Prostate gland (tissue), 2 donors: Measurements from ENCODE around the gene COL4A1. TPM values are rescaled to one million over a fixed set of nuclear protein-coding genes. Genes with fewer than 3 reads are reported as not detected.

Source experiments
- DNase-seq: peaks from one replicate; pipeline ENCODE4 v3.0.0-alpha.2; 2019; ENCODE audit warnings: low spot score
- H3K27ac ChIP-seq, 2 donors: fragments of 200-600 bp; sonication (generic); 2 replicates each; pipeline ENCODE4 v1.5.1; 2017 to 2019
- H3K27me3 ChIP-seq: fragments of 200-600 bp; sonication (generic); replicated peaks from 2 replicates; pipeline ENCODE4 v1.5.1; 2019; ENCODE audit not compliant: insufficient read depth
- H3K36me3 ChIP-seq, 2 donors: fragments of 200-600 bp; sonication (generic); 1 replicate in 1 of 2; 2 replicates in 1 of 2; pipeline versions ENCODE4 v1.5.1 to v1.8.1; 2017 to 2019
- H3K4me1 ChIP-seq: fragments of 200-600 bp; sonication (generic); replicated peaks from 2 replicates; pipeline ENCODE4 v1.5.1; 2019
- H3K4me3 ChIP-seq, 2 donors: fragments of 200-600 bp; sonication (generic); 2 replicates each; pipeline ENCODE4 v1.5.1; 2017 to 2019
- H3K9me3 ChIP-seq: fragments of 200-600 bp; sonication (generic); 2 replicates; pipeline ENCODE4 v1.5.1; 2017
- POLR2A ChIP-seq: fragments of 450-650 bp; IDR thresholded peaks from one replicate; pipeline ENCODE4 v1.6.1; 2016; ENCODE audit warnings: antibody characterized with exemption, mild to moderate bottlenecking
- POLR2AphosphoS5 ChIP-seq: sonication (generic); formaldehyde crosslinking; IDR thresholded peaks from one replicate; pipeline ENCODE4 v1.6.1; 2017; ENCODE audit warnings: antibody characterized with exemption
- WGBS: methylation state at CpG from one replicate; pipeline ENCODE4 v1.1.5; 2018; 5-methylcytosine and 5-hydroxymethylcytosine counted together
- intact Hi-C: fragments of 100-400 bp; cut with DNase I; formaldehyde crosslinking; loops from one replicate; pipeline ENCODE4 v1.14.2; 2022
- total RNA-seq, 2 donors: library from RNA; depleted of rRNA; stranded (reverse); fragments of >200 nt; gene quantifications; one replicate each; pipeline ENCODE4 v1.1.0, GENCODE V29; 2016
- TF ChIP-seq, protein P1 (sequence below), 4 experiments: fragments of 200-600 bp in 2 of 4; fragments of 450-650 bp in 2 of 4; sonication (generic) in 2 of 4; IDR thresholded peaks; 1 replicate in 3 of 4; 2 replicates in 1 of 4; pipeline ENCODE4 v1.5.1; 2016 to 2019; ENCODE audit warnings: antibody characterized with exemption in 4 of 4, mild to moderate bottlenecking in 2 of 4, moderate library complexity in 2 of 4

The COL4A1 gene
- total RNA-seq, 2 donors from 2014 or later = 37.3 to 132 TPM

DNA sequence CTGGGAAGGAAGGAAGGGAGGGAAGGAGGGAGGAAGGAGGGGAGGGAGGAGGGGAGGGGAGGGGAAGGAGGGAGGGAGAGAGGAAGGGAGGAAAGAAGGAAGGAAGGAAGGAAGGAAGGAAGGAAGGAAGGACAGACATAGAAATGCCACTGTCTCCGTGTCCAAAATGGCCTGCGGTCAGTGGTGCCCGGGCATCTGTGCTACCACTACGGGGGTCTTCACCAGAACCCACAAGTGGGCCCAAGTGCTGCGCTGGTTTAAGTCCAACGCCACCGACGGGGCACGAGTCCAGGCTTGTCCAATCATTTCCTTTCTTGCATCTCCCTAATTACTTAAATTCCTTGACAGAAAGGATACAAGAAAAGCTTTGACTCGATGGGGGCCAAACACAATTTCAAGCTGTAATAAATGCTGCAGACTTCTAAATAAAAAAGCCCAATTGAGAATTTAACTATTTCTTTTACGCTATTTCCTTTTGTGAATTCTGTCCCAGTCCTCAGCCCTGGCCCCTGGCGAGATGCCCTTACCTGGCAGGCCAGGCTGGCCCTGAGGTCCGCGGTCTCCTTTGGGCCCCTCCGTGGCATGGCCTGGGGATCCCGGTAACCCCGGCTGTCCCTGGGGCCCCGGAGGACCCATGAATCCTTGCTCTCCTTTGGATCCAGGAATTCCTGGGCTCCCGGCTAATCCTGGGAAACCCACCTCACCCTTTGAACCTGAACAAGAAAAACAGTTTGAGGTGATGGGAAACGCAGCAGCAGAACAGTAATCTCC is 136.8 kb downstream of the COL4A1 start:
- WGBS = 70% methylated on average over 20 of the region's 20 CpGs
- H3K36me3 ChIP-seq = peaks cover 0 to 4% of the 10 kb centered on the region in 2 donors
- H3K27ac ChIP-seq = no peak overlapping the region

DNA sequence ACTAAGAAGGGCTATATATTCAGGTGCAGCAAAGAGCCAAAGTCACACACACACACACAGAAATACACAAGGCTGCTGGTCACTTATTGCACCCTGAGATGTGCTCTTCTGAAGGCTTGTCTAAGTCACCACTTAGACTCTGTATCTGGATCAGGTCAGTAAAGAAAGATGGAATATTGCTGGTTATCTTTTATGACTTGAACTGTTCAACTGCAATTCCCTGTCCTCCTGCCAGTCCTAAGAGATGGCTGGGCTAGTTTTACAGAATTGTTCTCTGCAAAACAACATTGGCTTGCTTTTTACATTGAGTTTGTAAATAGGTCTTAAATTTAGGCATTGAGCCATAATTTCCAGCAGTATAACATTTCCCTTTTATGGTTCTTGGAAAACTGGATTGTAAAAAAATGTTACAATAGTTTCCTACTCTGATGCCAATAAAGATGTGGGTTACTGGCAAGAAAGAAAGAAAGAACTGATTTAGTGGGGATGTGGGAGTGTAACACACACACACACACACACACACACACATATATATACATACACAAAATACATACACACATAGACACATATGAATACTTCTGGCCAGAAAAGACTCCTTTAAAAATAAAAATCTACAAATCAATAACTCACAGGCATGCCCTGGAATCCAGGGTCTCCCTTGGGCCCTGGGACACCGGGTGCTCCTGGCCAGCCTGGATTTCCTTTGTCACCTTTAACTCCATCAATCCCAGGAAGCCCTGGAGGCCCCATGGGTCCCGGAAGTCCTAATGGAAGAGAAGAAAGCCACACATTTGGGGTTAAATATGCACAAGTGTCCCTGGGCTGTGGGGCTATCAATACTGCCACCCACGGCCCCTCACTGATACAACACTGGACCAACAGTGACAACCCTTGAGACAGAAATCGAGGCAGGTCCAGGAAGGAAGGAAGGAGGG is 137.7 kb downstream of the COL4A1 start:
- peaks cover 0 to 4% of the 10 kb centered on the region in 2 donors for H3K36me3 ChIP-seq
- no peak overlapping the region for H3K27ac ChIP-seq
- intact Hi-C loops = no loop called here

More for the DNA sequence above, 136.8 kb downstream of the COL4A1 start:
- Histone ChIP-seq H3K4me3 (no peak overlapping the region), H3K27me3 (no peaks in the 10 kb centered on the region), H3K9me3 (no peaks in the 10 kb centered on the region), H3K4me1 (no peaks in the 10 kb centered on the region)
- intact Hi-C loops = no loop called here
- no peak for TF ChIP-seq POLR2A
- TF ChIP-seq POLR2AphosphoS5 = no peak
- TF ChIP-seq, protein P1, sequence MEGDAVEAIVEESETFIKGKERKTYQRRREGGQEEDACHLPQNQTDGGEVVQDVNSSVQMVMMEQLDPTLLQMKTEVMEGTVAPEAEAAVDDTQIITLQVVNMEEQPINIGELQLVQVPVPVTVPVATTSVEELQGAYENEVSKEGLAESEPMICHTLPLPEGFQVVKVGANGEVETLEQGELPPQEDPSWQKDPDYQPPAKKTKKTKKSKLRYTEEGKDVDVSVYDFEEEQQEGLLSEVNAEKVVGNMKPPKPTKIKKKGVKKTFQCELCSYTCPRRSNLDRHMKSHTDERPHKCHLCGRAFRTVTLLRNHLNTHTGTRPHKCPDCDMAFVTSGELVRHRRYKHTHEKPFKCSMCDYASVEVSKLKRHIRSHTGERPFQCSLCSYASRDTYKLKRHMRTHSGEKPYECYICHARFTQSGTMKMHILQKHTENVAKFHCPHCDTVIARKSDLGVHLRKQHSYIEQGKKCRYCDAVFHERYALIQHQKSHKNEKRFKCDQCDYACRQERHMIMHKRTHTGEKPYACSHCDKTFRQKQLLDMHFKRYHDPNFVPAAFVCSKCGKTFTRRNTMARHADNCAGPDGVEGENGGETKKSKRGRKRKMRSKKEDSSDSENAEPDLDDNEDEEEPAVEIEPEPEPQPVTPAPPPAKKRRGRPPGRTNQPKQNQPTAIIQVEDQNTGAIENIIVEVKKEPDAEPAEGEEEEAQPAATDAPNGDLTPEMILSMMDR (IDR thresholded peaks at IDR 0.05) = no peak
- DNase-seq = no peak

DNA sequence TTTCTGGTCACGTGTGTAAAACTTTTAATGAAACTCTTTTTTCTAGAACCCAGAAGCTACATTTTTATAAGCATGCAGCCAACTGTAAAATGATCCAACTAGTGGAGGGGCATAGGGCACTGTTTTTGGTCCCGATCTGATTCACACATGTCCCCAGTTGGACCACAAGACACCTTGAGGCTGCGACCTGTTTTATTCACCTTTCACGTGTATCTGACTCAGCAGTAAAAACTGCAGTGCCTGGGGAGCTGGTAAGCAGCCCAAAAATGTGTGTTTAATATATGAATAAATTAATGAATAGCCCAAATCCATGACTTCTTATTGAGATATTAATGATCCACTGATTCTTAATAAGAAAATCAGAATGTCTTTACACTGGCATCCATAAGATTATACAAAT is 140.4 kb downstream of the COL4A1 start:
- H3K4me3 ChIP-seq = no peak overlapping the region
- H3K27ac ChIP-seq = no peak overlapping the region
- no peaks in the 10 kb centered on the region for H3K27me3 ChIP-seq
- intact Hi-C loops = no loop called here
- no peak for DNase-seq
- TF ChIP-seq POLR2A (no peak), POLR2AphosphoS5 (no peak)
- TF ChIP-seq, protein P1 (IDR thresholded peaks at IDR 0.05) = no peak
- H3K36me3 ChIP-seq = no peaks in the 10 kb centered on the region
- no peaks in the 10 kb centered on the region for H3K4me1 ChIP-seq
- H3K9me3 ChIP-seq = no peaks in the 10 kb centered on the region
- 87% methylated on average over 4 of the region's 4 CpGs for WGBS

More for the DNA sequence above, 137.7 kb downstream of the COL4A1 start:
- no peaks in the 10 kb centered on the region for H3K4me1 ChIP-seq
- WGBS = 34% methylated on average over 4 of the region's 4 CpGs
- no peaks in the 10 kb centered on the region for H3K27me3 ChIP-seq
- TF ChIP-seq POLR2A = no peak
- TF ChIP-seq POLR2AphosphoS5 = no peak
- TF ChIP-seq, protein P1 (IDR thresholded peaks at IDR 0.05) = no peak
- H3K9me3 ChIP-seq = no peaks in the 10 kb centered on the region
- DNase-seq = no peak
- H3K4me3 ChIP-seq = no peak overlapping the region

DNA sequence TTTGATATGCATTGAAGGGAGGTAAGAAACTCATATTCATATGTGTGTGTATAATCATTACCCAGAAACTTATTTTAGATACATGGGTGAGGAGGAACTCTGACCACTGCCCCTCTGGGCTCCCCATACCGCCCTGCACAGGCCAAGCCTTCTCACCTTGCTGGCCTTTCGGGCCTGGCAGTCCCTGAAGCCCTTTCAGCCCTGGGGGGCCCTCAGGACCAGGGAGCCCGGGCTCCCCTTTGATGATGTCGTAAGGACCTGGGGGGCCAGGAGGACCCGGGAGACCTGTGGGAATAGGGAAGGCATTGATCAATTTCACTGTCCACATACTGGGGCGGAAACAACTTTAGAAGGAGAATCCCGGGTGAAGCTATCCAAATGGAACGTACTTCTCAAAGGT is 142.3 kb downstream of the COL4A1 start:
- intact Hi-C loops = no loop called here

More for the DNA sequence above, 142.3 kb downstream of the COL4A1 start:
- WGBS = 89% methylated on average over 8 of the region's 8 CpGs
- Histone ChIP-seq H3K27ac (no peak overlapping the region), H3K9me3 (no peaks in the 10 kb centered on the region), H3K27me3 (no peaks in the 10 kb centered on the region), H3K4me3 (no peak overlapping the region), H3K36me3 (peaks cover 0 to 4% of the 10 kb centered on the region in 2 donors), H3K4me1 (no peaks in the 10 kb centered on the region)
- TF ChIP-seq POLR2AphosphoS5 (no peak), POLR2A (no peak)
- TF ChIP-seq, protein P1 (IDR thresholded peaks at IDR 0.05) = no peak
- no peak for DNase-seq
